NT2/D1 (cell line): ENCODE measurements around the gene CCDC88C.

ENCODE experiments used
- SUZ12 ChIP-seq: IDR thresholded peaks from 2 replicates; pipeline ENCODE4 v1.6.1; 2011; ENCODE audit not compliant: insufficient read length, insufficient read depth; ENCODE audit errors: extremely low read depth
- YY1 ChIP-seq: IDR thresholded peaks from 2 replicates; pipeline ENCODE4 v1.6.1; 2011; ENCODE audit not compliant: insufficient read length, insufficient read depth
- ZNF274 ChIP-seq: IDR thresholded peaks from 2 replicates; pipeline ENCODE4 v1.6.1; 2011; ENCODE audit warnings: mild to moderate bottlenecking, low read depth, low read length

DNA sequence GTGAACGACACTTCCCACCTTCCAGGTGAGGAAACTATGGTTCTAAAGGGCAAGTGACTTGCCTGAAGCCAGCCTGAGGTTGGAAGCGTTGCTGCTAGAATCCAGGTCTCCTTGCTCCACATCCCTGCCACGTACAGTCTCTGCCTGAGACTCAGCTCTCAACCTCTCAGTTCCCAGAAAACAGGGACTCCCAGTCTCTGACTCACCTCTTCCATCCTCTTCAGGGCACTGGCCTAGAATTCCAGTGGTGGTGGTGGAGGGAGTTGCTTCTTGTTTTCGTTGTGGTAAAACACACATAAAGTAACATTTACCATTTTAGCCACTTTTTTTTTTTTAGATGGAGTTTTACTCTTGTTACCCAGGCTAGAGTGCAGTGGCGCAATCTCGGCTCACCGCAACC, 180.4 kb downstream of the CCDC88C start:
- TF ChIP-seq YY1, result no peak
- no peak for TF ChIP-seq ZNF274
- no peak for TF ChIP-seq SUZ12
